Measurements from ENCODE around the gene ENTR1.

- TF ChIP-seq NFIC (IDR thresholded peaks at IDR 0.05) (no peak), EGR1 (IDR thresholded peaks at IDR 0.05) (no peak), CEBPB (IDR thresholded peaks at IDR 0.05) (no peak), YY1 (IDR thresholded peaks at IDR 0.05; ENCODE audit: low read depth) (no peak), TCF12 (IDR thresholded peaks at IDR 0.05; ENCODE audit: low read depth) (no peak)
These were observed 14.2 kb downstream of the ENTR1 start for GRCh38 chr9:136396219-136396515.

All from Ishikawa (cell line).